Cerebellar cortex (tissue), 1 donor: ENCODE data around the gene OPCML.

ENCODE experiments used
- DNase-seq: peaks from one replicate; pipeline ENCODE4 v3.0.0-alpha.2; 2015; ENCODE audit warnings: low spot score

Gene OPCML

DNA sequence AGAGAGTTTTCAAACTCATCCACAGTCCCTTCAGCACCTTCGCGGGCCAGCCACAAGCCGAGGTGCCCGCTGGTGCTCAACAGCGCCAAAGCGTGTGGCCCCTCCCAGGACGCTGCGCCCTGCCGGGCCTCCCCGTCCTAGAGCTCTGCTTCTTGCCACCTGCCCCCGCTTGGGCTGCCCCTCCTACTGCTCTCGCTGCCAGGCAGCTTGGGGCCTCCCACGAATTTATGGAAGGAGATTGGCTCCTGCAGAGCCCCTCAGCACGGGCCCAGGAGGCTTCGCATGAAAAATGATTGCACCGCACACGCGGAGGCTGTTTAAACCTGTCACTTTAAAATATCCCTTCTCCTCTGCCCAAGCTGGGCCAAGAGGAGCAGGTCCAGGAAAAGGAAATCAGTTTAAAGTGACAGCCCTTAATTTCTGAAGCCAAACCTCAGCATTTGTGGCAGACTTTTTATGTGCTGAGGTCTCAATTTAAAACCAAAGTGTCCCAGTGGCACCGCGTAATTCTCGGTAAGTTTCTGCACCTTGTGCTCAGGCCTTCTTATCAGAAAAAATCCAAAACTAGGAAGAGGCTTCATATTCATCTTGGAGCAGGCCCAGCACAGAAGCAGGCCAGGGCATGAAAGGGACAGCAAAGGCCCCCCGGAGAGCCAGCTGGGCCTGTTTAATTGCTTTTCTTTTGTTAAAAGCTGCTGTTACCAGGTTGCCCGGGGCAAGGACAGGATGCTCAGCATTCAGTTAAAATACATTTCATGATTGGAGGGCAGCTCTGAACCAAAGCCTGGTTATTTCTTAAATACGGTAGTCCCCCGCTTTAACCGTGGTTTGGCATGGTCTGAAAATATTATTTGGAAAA is 303.6 kb downstream of the OPCML start:
- DNase-seq, result peak; percentile 22

DNA sequence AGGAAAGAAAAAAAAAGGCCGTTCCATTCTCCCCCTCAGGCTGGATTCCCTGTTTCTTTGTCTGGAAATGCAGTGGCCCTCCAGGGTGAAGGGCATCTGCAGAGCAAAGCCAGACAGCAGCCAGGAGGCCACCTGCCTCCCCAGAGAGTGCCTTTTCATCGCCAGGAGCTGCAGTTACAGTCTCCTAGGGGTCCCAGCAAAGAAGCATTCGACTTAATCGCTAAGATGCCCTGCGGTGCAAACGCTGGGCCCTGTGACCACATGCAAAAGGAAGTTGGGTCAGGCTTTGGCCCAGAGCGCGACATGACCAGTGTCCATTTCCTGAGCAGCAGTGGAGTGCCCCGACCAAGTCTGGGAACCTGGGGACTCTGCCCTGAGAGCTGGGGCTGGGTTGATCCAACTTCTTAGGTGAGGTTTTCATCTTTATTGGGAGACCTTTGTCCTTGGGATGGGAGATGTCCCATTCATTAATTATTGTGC is 304.6 kb downstream of the OPCML start:
- DNase-seq, result no peak

DNA sequence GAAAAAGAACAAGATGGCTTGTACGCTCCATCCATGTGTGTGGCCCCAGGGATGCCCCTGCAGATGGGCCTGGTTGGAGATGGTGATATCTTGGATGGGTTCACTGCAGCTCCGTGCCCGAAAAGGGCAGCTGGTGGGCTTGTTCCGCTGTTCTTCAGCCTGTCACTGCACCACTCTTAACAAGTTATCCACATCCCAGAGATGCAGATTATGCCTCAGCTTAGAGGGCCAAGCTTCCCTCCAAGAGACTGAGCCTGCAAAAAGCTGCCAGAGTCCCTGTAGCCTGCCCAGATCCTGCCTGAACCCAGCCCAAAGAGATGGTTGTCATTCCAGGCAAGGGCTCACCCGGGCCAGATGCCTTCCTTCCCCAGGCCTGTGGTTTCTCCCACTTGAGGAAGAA is 308.0 kb downstream of the OPCML start:
- no peak for DNase-seq

DNA sequence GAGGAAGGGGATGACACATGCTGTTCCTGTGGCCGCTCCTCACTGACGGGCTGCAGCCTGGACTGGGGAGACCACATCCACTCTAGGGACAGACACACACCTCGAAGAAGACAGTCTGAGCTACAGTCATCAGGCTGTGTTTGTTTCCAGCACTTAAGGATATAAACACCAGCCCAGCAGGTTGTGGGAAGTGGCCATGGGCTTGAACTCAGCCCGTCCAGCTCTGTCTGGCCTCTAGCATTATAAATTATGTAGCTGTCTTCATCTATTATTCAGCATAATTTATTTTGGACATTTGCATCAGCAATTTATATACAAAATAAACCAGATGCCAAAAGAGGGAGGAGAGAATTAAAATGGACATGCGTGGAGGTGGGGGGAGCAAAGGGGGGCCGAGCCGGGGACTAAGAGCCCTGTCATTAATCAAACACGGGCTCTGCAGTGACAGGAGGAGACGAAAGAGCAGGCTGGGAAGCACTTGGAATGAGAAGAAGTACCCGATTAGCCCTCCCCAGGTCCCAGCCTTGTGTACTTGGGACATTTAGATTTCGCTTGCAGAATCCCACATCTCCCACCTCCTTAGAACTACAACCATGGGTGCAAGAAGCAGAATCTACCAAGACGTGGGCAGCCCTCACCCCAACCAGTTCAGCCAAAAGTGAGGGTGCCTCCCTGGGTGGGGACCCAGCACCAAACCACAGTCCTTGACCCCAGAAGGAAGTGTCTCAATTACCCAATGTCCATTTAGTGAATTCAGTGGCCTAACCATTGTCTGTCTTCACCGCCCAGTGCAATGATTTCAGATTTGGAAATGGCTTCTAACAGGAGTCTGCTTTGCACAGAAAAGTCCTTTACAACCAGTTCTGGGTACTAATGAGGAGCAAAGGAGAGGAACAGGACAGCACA is 309.6 kb downstream of the OPCML start:
- DNase-seq, result no peak

DNA sequence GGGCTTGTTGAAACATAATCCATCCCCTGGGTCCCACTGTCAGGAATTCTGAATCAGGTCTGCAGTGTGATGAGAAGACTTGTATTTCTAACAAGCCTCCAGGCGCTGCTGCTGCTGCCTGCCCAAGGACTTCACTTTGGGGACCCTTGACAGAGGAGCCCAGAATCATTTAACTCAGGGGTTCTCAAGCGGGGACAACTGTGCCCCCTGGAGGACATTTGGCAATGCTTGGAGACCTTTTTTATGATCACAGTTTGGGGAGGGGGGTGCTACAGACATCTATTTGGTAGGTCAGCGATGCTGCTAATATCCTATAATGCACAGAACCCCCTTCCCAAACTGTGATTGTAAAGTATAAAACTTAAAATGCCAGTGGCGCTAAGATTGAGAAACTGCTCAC is 312.8 kb downstream of the OPCML start:
- DNase-seq, result no peak

- no peak for DNase-seq
Observed at GRCh38 chr11:133216813-133217212, 315.5 kb downstream of the OPCML start.

- DNase-seq, result no peak
Observed at GRCh38 chr11:133215596-133216230, 316.6 kb downstream of the OPCML start.

DNA sequence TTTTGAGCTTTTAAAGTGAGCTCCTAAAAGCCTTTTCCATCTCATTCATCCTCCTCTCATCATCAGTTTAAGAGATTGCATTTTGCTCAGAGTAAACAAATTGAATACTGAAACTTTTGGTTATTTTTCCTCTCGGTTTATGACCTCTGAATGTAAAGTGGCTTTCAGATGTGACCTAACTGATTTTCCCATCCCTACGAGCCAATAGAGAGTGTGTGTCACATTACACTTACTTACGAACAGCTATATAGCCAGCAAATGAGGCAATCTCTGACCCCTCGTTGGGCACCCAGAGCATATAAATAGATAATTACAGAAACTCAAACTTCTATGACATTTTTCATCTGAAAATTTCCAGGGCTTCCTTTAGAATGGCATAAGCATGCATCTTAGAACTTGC is 317.7 kb downstream of the OPCML start:
- no peak for DNase-seq

DNA sequence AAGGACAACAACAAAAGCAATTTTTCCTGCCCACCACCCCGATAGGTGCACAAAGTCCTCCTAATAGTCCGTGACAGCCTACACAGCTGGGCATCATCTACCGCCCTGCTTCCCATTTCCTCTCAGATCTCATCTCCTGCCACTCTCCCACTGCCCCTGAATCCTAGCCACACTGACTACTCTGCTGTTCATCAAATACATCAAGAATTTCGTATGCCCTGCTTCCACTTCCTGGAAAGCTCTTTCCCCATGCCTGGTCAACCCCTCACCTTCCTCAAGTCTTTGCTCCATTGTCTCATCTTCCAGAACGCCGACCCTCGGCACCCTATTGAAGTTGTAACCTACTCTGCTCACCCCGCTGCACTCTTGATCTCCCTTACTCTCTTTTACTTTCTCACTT is 320.1 kb downstream of the OPCML start:
- DNase-seq, result no peak

DNA sequence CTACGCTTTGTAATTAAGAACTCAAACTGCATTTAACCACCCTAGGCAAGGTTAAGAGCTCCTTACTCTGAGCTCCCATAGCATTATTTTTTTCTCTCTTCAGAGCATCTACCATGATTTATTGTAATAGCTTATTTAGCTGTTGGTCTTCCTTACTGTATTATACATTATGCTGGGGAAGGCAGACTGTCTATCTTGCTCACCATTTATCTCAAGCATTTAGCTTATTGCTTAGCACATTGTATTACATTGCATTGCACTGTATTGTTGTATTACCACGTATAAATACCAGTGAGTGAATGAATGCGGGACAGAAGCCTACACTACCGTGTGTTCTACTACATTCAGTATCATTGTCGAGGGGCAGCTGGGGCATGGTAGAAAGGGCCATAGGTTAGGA is 324.3 kb downstream of the OPCML start:
- DNase-seq, result no peak

DNA sequence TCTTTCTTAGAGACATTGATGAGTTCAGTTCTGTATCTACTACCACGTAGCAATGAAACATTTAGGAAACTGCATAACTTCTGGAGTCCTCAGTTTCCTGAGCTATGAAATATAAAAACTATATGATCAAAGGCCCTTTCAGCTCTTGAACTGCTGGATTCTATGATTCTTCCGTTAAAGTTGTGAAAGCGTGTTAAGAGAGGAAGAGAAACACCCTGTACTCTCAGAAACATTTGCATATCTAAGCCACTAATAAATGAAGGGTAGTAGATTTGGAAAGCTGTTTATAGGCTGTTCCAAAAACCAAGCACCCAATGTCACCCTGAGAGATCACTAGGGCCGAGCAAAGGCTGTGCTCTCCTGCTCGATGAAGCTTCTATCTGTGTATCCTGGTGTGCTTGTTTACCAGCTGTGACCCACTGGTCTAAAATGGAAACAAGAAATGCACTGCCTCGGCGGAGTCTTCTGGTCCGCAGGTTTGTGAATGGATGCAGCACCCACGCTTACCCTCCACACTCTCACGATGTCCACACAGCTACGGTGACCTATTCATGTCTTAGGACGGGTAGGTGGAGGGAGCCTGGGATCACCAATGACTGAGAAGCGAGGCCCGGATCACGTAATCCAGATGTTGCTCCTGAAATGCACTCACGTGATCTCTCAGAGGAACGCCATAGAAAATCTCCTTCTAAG is 325.8 kb downstream of the OPCML start:
- no peak for DNase-seq

DNA sequence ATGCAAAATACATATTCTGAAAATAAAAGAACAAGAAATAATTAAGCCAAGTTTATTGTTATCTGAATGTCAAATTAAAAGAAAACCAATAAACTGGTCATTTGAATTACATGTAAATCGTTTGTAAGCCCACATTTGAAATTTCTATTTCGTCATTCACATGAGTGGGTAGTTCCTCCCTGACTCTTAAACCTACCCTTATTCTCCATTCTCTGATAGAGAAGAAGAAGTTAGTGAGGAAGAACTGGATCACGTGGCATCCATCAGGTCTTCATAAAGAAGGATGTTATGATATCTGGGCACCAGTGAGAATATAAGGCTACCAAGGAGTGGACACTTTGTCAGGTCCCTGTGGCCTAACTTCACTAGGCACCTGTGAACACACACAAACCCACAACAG is 328.1 kb downstream of the OPCML start:
- DNase-seq, result no peak

DNA sequence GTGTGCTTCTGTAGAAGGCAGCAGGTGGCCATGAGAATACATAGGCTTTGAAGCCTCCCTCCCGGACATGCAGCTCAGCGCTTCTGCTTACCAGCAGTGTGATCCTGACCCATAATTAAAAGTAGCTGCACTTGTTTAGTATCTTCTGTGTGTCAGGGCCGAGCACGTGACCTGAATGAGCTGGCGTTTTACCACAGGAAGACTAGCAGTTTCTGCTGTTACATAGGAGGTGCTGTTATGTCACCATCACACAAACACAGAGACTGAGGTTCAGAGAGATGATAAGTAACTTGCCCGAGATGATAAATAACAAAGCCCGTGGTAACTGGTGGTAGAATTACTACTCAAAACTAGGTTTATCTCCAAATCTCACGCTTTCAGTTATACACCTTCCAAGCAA is 329.5 kb downstream of the OPCML start:
- DNase-seq, result no peak

- DNase-seq, result no peak
Observed at GRCh38 chr11:133198438-133198837, 333.9 kb downstream of the OPCML start.

GRCh38 chr11:133197425-133197824 is 334.9 kb downstream of the OPCML start:
- DNase-seq, result no peak

- DNase-seq, result no peak
Observed at GRCh38 chr11:133191931-133192330, 340.4 kb downstream of the OPCML start.

- DNase-seq, result no peak
Observed at GRCh38 chr11:133181667-133182066, 350.6 kb downstream of the OPCML start.

- DNase-seq, result no peak
Observed at GRCh38 chr11:133181066-133181465, 351.2 kb downstream of the OPCML start.

DNA sequence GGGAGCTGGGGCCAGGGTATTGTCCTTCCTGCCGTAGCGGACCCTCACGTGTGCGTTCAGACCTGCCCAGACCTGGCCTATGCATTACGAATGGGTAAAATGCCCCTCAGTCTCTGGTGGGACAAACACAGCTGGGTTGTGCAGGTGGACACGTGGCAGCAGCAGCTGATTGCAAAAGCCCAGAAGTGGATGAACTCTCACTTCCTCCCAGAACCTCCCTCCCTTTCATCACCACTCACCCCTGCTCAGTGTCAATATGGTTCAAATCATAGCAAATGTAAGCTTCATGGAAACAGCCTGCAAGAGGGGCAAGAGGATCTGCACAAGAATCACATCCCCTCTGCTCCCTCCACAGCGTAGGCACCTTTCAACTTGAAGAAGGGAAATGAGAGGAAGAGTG is 352.1 kb downstream of the OPCML start:
- DNase-seq, result no peak

- no peak for DNase-seq
Observed at GRCh38 chr11:133176748-133177147, 355.6 kb downstream of the OPCML start.

- no peak for DNase-seq
Observed at GRCh38 chr11:133175103-133175502, 357.2 kb downstream of the OPCML start.
